Mucosa of gallbladder (tissue), 1 donor: ENCODE results near the gene TMEM184C. TPM values are rescaled to one million over a fixed set of nuclear protein-coding genes. Genes with fewer than 3 reads are reported as not detected.

Experiments used
- DNase-seq: peaks from one replicate; pipeline ENCODE4 v3.0.0-alpha.2; 2020; ENCODE audit warnings: low spot score
- total RNA-seq: library from RNA; stranded (reverse); gene quantifications from one replicate; pipeline ENCODE4 v1.2.1, GENCODE V29; 2021
- donor health status: DM: no; HTN: no; CAD: no.

Gene TMEM184C
- total RNA-seq: 45.5 TPM

DNA sequence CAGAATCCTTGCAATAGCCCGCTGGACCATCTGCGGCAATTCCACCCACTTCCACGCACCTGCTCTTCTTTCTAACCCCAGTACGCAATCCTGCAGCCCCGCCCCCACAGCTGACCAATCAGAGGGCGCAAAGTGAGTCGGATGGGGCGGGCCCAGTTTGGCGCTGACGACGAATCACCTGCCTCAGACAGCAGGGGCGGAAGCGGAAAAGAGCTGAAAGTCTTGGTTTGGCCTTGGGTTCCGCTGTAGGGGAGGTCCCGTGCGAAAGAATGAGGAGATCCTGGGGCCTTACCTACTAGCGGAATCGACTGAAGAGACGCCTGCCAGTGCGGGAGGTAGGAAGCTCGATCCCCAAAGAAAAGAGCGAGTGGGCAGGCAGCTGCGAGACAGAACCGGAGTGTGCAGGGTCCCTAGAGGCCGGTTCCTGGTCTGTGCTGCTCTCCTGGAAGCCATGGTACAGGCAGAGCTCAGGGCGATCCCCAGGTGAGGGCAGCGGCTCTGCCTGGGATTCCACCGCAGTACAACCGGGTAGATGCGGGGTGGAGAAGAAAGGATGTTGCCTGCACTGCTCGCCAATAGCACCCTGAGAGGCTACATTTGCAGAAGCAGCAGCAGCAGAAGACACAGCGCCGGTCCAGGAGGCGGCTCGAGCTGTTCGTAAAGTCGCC lies at the start of gene TMEM184C:
TSS of gene TMEM184C (plus strand) at position 225 of the 668 bp plus-strand sequence. CDS start 560 bp downstream, outside the sequence.
- DNase-seq: peak; percentile 98

DNA sequence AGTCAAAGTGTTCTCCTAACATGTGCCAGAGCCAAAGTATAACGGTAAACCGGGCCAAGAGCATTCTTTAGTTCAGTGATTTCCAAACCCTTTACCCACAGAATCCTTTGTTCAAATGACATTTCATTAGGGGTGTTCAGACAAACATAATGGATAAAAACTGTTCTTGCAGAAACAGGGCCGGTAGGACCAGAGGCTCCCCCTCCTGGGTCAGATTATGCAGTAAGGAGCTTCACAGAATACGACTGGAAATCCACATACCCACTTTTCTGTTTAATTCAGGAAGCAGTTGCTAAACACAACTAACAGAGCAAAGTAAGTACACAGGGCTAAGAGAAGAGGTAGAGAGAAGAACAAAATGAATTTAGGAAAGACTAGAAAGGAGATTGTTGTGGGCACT lies 46.6 kb upstream of the TMEM184C start:
- no peak for DNase-seq

- DNase-seq: no peak
Measured at GRCh38 chr4:147571036-147571770, 46.0 kb upstream of the TMEM184C start.

GRCh38 chr4:147576084-147576483 lies 41.1 kb upstream of the TMEM184C start:
- no peak for DNase-seq

- DNase-seq: no peak
Measured at GRCh38 chr4:147578051-147578476, 39.1 kb upstream of the TMEM184C start.

DNA sequence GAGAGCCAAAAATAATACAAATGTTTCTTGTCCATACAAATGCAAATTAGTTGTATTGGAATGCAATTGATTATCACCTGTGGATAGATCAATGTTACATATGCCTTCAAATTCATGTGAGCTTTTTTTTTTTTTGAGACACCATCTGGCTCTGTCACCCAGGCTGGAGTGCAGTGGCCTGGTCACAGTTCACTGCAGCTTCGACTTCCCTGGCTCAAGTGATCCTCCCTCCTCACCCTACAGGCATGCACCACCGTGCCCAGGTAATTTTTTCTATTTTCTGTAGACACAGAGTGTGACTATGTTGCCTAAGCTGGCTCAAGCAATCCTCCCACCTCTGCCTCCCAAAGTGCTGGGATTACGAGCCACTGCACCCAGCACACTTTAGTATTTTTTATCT lies 38.6 kb upstream of the TMEM184C start:
- no peak for DNase-seq

DNA sequence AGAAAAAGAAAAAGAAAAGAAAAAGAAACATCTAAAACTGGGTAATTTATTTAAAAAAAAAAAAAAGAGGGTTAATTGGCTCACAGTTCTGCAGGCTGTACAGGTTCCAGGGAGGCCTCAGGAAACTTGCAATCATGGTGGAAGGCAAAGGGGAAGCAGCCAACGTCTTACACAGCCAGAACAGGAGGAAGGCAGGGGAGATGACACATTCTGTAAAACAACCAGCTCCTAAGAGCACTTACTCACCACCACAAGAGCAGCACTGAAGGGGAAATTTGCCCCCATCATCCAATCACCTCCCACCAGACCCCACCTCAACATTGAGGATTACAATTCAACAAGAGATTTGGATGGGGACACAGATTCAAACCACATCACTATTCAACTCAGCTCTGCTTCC lies 36.8 kb upstream of the TMEM184C start:
- DNase-seq: no peak

- no peak for DNase-seq
Measured at GRCh38 chr4:147581606-147582350, 35.4 kb upstream of the TMEM184C start.

- DNase-seq: no peak
Measured at GRCh38 chr4:147582386-147583060, 34.7 kb upstream of the TMEM184C start.

DNA sequence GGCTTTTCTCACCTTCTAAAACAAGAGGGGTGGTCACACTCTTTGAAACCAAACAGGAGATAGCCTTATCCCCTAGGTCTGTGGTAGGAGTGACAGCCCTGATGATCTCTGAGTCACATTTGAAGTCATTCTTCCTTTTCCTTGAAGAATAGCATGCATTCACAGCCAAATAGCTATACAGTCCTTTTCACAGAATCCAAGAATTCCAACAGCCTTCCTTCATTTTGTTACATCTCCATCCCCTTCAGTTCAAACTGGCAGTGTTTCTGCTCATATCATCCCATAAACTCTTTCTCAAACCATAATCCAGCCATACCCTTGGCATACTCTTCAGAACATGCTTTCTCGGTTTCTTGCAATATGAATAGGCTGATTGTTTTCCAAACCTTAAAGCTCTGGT lies 33.3 kb upstream of the TMEM184C start:
- no peak for DNase-seq

- no peak for DNase-seq
Measured at GRCh38 chr4:147586032-147586431, 31.2 kb upstream of the TMEM184C start.

GRCh38 chr4:147586637-147587036 lies 30.6 kb upstream of the TMEM184C start:
- no peak for DNase-seq

- DNase-seq: no peak
Measured at GRCh38 chr4:147587041-147587440, 30.2 kb upstream of the TMEM184C start.

- no peak for DNase-seq
Measured at GRCh38 chr4:147589586-147589985, 27.6 kb upstream of the TMEM184C start.

DNA sequence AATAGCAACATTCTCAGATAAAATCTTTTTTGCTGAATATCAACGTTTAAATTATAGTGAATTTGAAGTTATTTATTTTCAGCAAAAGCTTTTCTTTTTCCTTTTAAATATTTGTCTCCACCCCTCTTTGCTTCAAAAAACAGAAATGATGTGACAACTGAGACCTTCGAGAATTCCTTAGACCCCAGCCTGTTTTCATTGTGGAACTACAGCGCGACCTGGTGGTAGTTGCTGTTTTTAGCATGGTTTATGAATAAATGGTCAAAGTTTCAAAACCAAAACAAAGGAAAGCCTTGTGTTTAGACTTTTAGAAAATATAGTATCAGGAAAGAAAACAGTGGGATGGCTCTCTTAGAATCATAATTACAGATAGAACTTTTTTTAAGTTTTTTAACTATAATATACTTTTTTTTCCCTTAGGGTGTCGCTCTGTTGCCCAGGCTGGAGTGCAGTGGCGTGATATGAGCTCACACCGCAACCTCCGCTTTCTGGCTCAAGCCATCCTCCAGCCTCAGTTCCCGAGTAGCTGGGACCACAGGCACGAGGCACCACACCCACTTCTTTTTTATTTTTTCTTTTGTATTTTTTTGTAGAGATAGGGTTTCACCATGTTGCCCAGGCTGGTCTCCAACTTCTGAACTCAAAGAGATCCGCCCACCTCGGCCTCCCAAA lies 26.8 kb upstream of the TMEM184C start:
- DNase-seq: peak; percentile 53

DNA sequence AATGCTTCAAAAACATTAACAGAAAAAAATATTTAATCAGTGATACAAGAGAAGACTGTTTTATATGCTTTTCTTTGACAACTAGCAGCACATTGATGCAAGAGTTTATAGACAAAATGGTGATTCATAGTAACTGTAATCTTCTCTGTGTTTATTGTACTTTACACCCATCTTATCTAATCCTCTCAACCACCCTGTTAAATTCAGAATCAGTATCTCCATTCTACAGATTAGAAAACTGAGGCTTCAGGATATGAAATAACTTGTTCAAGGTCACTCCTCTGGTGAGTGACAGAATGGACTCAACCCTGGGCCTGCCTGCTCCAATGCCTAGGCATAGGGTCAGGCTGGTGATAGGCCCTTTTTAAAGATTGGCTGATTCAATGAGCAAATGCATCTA lies 26.1 kb upstream of the TMEM184C start:
- no peak for DNase-seq

DNA sequence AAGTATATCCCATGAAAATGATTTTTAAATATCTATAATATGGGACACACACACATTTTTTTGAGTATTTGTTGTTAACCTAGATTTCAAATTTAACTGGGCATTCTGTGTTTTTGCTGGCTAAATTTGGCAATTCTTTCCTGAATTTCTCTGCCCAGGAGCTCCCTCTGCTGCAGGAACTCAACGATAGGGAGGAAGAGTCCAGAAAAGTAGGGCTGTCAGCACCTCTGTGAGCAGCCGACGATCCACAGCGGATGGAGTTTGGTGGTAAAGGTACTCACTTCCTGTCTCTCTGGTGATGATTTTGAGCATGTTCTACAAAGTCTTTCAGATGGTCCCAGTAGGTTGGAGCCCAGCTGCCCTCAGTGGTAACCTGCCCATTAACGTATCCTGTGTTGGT lies 23.1 kb upstream of the TMEM184C start:
- DNase-seq: no peak

GRCh38 chr4:147594578-147594977 lies 22.6 kb upstream of the TMEM184C start:
- DNase-seq: no peak

- DNase-seq: no peak
Measured at GRCh38 chr4:147596377-147596776, 20.8 kb upstream of the TMEM184C start.

DNA sequence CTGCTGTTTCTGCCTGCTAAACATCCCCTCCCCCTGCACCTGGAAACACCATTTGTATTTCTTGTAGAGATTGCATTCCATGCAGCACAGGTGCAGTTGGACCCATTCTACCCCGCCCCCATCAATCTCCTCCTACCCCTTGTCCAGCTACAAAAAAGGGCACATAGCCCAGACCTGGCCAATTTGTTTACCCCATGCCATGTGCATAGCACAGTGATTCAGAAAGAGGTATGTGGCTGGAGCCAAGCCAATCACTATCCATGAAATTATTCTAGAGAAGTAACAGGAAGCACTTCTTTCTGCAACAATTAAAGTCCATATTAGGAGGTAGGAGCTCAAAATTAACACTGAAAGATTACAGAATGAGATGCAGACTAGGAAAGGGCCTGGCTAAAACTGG lies 20.2 kb upstream of the TMEM184C start:
- peak; percentile 53 for DNase-seq

GRCh38 chr4:147597561-147597960 lies 19.6 kb upstream of the TMEM184C start:
- no peak for DNase-seq

- DNase-seq: no peak
Measured at GRCh38 chr4:147599206-147599605, 18.0 kb upstream of the TMEM184C start.
